ENCODE results near the gene SPEF1.
A peak's percentile ranks its signal among the peaks of the same experiment; 100 is the strongest.
"Not testable (repeated sequence)": the region's sequence is repeated elsewhere in the genome, so short reads cannot be mapped to it uniquely, and the experiment has no call there.

SPEF1 gene

DNA sequence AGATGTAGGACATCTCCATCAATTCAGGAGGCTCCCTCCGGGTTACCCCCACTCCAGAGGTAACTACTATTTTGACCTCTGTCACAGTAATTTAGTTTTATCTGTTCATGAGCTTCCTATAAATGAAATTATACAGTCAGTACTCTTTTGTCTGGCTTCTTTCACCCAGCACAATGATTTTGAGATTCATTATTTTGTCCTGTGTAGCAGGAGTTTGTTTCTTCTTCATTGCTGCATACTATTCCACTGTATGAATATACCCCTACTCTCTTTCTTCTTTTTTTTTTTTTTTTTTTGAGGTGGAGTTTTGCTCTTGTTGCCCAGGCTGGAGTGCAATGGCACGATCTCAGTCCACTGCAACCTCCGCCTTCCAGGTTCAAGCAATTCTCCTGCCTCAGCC lies 27.3 kb upstream of the SPEF1 start:
- DNase-seq (ENCODE audit: low read depth in 2 of 2), result no peak

DNA sequence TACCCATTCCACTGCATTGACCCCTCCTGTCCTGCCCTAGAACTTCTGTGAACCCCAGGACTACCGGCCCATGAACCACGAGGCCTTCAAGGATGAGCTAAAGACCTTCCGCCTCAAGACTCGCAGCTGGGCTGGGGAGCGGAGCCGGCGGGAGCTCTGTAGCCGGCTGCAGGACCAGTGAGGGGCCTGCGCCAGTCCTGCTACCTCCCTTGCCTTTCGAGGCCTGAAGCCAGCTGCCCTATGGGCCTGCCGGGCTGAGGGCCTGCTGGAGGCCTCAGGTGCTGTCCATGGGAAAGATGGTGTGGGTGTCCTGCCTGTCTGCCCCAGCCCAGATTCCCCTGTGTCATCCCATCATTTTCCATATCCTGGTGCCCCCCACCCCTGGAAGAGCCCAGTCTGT lies 23.5 kb upstream of the SPEF1 start:
- no peak for DNase-seq (ENCODE audit: low read depth in 2 of 2)

DNA sequence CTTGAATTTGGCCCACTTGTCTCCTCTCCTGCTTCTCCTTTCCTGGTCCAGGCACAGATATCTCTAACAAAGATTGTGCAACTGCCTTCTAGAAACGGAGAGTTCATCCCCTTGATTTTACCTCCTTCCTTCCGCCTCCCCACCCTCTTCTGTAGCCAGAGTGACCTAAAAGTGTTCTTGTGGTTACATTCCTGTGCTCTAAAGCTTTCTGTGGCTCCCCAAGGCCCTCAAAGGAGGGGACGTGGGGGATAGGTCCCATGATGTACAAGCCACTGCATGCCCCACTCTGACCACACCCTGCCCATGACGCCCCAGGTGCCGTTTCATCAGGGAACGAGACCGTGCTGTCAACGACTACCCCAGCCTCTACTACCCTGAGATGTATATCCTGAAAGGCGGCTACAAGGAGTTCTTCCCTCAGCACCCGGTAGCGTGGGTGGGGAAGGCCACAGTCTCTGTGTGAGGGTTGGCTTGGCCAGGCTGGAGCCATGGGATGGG lies 23.1 kb upstream of the SPEF1 start:
- no peak for DNase-seq (ENCODE audit: low read depth in 2 of 2)

DNA sequence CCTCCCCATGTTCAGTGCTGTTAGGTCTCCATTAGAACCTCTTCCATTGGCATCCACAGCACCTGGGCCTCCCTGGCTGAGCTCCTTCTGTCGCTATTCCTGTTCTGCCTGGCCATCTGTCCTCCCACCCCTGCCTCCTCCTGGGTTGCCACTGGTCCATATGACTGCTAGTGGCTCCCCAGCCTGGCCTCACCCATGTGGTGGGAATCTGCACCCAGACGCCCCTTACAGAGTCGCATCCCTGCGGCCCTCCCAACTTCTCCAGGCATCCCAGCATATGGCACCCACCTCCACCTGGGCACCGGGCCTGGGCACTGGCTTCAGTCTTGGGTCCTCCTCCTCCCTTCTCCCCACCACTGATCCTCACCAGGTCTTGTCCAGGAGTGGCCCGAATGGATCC lies 22.6 kb upstream of the SPEF1 start:
- DNase-seq (ENCODE audit: low read depth in 2 of 2), result no peak

DNA sequence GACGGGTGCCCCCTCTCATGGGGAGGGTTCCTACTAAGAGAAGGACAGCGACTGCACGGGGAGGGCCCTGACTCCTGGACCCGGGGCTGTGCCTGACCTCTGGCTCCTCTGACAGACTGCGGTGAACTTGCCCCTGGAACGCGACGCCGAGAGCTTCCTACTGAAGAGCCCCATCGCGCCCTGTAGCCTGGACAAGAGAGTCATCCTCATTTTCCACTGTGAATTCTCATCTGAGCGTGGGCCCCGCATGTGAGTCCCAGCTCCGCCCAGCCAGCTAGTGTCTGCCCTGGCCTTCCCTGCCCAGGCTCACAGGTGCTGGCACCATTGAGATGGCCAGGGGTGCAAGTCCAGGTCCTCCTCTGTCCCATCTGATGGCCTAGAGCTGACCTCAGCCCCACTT lies 22.0 kb upstream of the SPEF1 start:
- no peak for DNase-seq (ENCODE audit: low read depth in 2 of 2)

DNA sequence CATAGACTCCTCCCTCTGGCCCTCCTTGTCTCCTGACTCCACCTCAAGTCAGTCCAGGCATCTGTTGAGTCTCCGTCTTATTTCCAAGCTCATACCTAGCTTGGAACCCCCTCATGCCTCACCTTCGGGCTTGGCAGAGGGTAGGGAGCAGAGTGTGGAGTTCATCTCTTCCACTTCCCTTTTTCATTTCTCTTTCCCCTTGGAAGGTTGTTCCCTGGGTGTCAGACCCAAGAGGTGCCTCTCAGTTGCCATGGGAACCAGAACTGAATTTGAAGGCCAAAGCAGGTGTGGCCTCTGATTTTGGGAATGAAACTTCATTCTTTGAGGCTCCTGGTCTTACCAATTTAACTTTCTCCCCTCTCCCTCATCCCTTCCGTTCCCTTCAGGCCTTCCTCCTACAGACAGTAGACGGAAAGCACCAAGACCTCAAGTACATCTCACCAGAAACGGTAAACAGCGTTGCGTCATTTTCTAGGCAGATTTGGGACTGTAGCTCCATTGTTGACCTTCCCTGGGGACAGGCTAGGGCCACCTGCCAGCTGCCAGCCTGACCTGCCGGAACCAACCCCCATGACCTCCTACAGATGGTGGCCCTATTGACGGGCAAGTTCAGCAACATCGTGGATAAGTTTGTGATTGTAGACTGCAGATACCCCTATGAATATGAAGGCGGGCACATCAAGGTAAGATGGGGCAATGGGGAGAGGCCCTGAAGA lies 21.4 kb upstream of the SPEF1 start:
- no peak for DNase-seq (ENCODE audit: low read depth in 2 of 2)

DNA sequence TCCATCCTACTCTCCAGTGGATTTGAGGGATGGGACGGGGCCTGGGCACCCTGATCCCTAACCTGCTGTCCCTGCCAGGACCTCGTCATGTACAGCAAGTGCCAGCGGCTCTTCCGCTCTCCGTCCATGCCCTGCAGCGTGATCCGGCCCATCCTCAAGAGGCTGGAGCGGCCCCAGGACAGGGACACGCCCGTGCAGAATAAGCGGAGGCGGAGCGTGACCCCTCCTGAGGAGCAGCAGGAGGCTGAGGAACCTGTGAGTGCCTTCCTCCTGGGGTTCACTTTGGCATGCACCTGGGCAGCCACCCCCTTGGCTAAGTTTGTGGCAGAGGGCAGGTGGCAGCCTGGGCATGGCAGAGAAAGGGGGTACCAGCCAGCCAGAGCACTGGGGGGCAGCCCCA lies 20.6 kb upstream of the SPEF1 start:
- no peak for DNase-seq (ENCODE audit: low read depth in 2 of 2)

DNA sequence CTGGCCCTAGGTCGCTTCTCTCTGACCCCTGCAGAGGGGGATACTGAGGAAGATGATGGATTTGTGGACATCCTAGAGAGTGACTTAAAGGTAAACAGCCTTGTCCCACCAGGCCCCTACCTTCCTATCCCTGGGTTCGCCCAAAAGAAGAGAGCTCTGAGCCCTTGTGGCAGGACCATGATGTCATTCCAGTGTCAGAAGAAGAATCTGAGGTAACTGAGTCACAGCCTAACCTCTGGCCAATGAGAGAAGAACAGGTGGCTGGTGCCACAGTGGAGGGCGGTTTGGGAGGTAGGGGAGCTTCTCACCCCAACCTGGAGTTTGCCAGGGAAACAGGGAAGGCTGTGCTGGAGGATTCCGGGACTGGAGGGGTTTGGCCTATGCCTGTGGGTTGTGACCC lies 20.1 kb upstream of the SPEF1 start:
- no peak for DNase-seq (ENCODE audit: low read depth in 2 of 2)

DNA sequence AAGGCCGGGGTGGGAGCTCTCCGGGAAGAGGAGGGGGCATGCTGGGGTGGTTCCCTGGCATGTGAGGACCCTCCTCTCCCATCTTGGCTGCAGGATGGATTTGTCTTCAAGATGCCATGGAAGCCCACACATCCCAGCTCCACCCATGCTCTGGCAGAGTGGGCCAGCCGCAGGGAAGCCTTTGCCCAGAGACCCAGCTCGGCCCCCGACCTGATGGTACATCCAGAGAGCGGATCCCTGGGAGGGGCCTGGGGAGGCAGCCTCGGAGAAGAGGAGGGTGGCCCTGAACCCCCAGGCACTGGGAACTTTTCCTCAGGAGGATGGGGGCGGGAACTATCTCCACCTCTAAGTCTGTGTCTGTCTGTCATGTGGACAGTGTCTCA lies 19.6 kb upstream of the SPEF1 start:
- DNase-seq (ENCODE audit: low read depth in 2 of 2), result no peak

DNA sequence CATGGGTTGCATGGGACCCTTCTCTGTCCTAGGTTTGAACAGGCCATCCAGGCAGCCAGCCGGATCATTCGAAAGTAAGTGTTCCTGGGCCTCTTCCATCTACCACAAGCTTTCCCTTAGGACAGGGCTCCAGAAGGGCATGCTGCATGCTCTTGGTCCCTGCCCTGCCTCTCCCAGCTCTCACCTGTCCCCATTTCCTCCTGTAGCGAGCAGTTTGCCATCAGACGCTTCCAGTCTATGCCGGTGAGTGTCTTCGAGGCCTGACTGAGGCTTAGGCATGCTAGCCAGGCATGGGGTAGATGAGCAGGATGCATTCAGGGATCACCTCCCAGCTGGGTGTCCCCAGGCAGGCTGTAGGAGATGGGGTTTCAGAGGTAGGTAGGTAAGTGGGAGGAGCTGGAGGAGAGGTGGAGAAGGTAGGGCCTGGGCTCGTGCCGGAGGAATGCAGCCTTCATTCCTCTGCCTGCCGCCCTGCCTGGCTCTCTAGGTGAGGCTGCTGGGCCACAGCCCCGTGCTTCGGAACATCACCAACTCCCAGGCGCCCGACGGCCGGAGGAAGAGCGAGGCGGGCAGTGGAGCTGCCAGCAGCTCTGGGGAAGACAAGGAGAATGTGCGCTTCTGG lies 19.1 kb upstream of the SPEF1 start:
- no peak for DNase-seq (ENCODE audit: low read depth in 2 of 2)

DNA sequence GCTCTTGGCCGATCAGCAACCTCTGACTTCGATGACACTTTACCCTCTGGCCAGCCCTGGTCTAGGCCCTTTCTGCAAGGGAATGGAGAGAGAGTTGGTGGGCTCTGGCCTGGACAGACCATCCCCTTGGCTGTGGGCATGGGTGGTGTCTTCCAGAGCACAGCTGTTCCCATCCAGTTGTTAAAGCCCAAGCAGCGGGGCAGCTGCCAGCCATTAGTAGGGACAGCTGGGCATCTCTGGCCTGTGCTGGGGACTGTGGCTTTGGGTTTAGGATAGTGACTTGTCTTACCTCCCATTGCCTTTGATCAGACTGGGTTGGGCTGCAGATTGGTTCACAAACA lies 17.6 kb upstream of the SPEF1 start:
- no peak for DNase-seq (ENCODE audit: low read depth in 2 of 2)

DNA sequence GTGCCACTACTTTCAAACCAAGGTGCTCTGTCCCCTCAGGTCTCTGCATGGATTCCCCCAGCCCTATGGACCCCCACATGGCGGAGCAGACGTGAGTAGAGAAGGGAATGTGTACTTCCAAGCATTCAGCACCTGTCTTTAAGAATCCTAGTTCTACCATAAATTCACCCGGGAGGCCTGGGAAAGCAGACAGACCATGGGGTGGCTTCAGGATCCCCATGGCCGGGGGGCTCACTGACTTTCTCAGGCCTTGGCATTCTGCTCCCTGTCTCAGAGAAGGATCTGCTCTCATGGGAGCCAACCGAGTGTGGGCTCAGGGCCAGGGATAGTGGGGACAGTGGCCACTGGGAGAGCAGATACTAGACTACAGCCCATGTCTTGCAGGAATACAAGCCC lies 17.1 kb upstream of the SPEF1 start:
- DNase-seq (ENCODE audit: low read depth in 2 of 2), result no peak

DNA sequence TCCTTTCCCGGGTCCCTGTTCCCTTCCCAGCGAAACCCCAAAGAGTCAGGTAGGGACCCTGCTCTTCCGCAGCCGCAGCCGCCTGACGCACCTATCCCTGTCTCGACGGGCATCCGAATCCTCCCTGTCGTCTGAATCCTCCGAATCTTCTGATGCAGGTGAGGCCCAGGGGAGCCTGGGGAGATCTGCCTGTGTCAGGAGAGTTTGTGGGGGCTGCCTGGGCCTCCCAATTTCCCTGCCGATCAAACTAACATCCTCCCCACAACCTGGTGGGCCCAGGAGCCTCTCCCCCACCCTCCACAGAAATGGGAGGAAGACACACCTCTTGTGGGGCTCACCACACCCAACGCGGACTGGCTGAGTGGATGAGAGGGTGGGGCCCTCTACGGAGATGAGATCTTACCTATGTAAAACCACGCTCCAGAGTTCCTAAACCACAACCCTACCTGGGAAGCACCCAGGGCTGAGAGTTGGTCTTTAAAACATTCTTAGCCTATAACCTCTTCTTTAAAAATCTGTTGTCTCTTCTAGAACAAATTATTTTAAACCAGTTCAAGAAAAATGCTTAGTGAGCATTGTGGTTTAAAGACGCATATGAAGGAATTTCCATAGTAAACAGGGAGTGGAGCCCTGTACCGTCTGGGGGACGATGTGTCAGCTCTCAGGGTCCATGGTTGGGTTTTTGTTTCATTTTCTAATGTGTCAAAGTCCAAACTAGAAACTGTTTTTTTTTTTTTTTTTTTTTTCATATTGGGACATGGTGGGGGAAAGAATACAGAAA lies 16.5 kb upstream of the SPEF1 start:
- no peak for DNase-seq (ENCODE audit: low read depth in 2 of 2)

DNA sequence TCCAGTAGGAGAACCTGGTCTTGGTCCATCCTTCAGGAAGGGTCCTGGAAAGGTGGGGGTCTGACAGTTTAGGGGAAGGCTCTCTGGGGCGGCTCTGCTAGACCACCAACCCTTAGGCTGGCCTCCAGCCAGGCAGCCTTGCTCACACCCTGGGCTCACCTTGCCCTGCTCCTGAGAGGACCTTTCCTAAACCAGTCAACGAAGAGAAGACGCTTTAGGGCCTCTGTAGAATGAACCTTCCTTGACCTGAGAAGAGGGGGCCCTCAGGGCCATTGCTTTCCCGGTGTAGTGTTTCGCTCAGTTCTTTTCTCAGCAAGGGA lies 15.9 kb upstream of the SPEF1 start:
- DNase-seq (ENCODE audit: low read depth in 2 of 2), result no peak

DNA sequence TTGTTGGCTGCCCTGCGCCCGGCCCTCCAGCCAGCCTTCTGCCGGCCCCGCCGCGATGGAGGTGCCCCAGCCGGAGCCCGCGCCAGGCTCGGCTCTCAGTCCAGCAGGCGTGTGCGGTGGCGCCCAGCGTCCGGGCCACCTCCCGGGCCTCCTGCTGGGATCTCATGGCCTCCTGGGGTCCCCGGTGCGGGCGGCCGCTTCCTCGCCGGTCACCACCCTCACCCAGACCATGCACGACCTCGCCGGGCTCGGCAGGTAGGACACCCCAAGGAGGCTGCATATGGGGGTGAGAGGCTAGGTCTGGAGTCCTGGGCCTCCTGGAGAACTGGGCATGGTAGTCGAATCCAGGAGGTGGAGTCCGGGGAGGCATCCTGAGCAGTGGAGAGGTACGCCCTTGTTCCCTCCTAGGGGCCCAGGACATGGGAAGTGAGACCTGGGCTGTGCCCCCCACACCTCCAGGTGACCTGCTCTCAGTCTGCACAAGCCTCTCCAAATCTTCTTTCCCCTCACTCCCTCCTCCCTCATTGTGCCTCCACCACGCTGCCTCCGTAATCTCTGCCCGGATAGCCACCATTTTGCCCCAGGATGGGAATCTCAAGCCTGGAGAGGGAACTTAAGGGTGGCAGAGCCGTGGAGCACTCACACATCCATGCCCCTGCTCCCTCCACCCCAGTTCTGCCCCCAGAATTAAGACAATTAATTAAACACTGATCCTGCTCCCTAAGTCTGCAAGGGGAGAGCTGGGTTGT lies 15.4 kb upstream of the SPEF1 start:
- DNase-seq (ENCODE audit: low read depth in 2 of 2), result no peak

DNA sequence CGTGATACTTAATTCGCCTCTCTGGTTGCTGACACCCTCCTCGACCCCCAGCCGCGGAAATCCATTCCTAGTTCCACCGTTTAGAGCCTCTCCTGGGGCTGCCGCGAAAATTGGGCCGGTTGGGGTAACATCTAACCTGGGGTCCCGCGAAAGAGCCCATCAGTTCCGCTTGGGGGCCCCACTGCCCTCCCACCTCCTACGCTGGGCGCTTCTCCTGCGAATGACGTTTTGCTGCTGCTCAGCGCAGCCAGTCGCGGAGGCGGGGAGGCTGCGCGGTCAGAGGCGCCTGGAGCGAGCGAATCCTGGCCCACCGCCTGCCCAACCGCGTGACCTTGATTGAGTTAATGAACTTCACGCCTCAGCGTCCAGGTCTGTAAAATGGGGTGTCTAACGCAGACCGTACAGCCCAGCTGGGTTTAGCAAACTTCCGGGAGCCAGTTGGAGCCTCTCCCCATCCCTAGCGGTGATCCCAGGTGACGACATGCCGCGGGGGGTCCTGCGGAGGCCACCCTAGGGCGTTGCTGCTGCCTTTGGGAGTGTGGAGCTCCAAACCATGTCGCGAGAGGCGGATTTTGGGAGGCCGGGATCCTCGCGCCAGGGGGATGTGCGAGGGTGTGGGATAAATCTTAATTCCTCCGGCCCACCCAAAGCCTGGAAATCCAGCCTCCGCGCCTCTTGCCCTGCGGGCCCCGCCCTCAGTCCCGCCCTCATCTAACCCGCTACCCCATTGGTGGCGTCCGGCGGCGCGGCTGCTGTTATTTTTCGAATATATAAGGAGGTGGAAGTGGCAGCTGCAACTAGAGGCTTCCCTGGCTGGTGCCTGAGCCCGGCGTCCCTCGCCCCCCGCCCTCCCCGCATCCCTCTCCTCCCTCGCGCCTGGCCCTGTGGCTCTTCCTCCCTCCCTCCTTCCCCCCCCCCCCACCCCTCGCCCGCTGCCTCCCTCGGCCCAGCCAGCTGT lies 14.5 kb upstream of the SPEF1 start, which contains the start of gene CDC25B:
TSS of gene CDC25B (plus strand) at position 800 of the 958 bp plus-strand sequence. CDS start 222 bp downstream, outside the sequence.
- peak; percentile 79 to 81 for DNase-seq (ENCODE audit: low read depth in 2 of 2)

DNA sequence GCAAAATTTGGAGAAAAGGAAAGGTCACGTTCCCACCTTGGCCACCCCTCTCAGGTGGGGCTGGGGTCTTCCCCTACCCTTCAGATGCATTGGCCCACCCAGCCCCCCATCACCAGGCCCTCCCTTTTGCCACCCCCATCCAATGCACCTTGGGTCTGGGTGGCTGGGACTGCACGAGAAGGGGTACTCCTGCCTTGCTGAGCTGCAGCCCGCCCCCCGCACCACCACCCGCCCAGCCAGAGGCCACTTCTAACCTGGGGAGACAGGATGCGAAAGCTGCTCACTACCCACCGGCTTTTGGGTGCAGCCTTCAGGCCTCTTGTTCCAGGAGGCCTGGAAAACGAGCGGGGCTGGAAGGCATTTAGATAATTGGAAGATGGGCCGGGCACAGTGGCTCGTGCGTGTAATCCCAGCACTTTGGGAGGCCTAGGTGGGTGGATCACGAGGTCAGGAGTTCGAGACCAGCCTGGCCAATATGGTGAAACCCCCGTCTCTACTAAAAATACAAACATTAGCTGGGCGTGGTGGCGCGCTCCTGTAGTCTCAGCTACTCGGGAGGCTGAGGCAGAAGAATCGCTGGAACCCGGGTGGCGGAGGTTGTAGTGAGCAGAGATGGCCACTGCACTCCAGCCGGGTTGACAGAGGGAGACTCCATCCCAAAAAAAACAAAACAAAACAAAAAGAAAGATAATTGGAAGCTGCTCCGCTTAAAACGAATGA lies 13.6 kb upstream of the SPEF1 start:
- no peak for DNase-seq (ENCODE audit: low read depth in 2 of 2)

DNA sequence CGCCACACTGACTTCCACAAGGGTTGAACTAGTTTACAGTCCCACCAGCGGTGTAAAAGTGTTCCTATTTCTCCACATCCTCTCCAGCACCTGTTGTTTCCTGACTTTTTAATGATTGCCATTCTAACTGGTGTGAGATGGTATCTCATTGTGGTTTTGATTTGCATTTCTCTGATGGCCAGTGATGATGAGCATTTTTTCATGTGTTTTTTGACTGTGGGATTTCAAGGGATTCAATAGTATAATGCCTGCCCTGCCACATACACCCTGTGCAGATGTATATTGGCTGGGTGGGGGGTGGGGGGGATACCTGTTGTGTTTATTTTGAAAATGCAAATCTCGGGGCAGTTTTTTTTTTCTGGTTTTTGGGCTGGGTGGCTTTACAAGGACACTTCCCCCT lies 12.9 kb upstream of the SPEF1 start:
- DNase-seq (ENCODE audit: low read depth in 2 of 2), result not testable (repeated sequence)

DNA sequence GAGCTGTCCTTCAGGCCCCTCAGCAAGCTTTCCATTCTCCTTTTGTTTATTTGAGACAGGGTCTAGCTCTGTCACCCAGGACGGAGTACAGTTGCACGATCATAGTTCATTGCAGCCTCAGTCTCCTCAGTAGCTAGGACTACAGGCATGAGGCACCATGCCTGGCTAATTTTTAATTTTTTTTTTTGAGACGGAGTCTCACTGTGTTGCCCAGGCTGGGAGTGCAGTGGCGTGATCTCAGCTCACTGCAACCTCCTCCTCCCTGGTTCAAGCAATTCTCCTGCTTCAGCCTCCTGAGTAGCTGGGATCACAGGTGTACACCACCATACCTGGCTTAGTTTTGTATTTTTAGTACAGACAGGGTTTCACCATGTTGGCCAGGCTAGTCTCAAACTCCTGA lies 8.0 kb upstream of the SPEF1 start:
- DNase-seq (ENCODE audit: low read depth in 2 of 2), result not testable (repeated sequence)

DNA sequence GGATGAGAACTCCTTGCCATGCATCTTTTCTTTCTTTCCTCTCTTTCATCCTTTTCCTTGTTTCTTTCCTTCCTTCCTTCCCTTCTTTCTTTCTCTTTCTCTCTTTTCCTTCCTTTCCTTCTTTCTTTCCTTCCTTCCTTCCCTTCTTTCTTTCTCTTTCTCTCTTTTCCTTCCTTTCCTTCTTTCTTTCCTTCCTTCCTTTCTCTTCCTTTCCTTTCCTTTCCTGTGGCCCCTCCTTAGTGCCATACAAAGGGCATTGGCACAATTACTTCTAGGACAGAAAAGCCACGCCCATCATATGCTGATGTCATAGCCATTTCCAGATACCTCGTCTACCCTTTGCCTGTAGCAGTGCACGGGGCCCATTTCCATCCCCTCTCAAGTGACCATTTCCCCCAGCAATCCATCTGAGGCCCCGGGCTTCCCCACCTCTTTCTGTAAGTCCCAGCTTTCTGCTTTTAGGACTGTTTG lies 7.5 kb upstream of the SPEF1 start:
- no peak for DNase-seq (ENCODE audit: low read depth in 2 of 2)

Measured in stimulated activated CD8-positive, alpha-beta memory T cell treated with anti-CD3 and anti-CD28 coated beads, Interleukin-7, amount 100 ng/mL, for 1 hour (primary cell).